ENCODE results near the gene AKR7A3. TPM values are rescaled to one million over a fixed set of nuclear protein-coding genes. Genes with fewer than 3 reads are reported as not detected.
A peak's percentile ranks its signal among the peaks of the same experiment; 100 is the strongest.

AKR7A3 gene
- total RNA-seq, 4 donors from 2014 or later: 77.8 to 167 (median 102) TPM

- in situ Hi-C loops (cut with MboI; ENCODE audit: low pct_ligation_motif_present in 1 of 4, low pct_unique_long_range_greater_than_20kb in 1 of 4, low sequenced_read_pairs in 3 of 4) (no loop called here), intact Hi-C loops (cut with DNase I; ENCODE audit: low total_unique reads) (no loop called here)
- Histone ChIP-seq H3K27me3 (no peaks in the 10 kb centered on the region), H3K4me1 (peaks cover 14 to 35% (median 30%) of the 10 kb centered on the region in 4 donors), H3K9me3 (no peaks in the 10 kb centered on the region), H3K27ac (no peak overlapping the region), H3K4me3 (no peak overlapping the region), H3K36me3 (peaks cover 0 to under 1% (median 0%) of the 10 kb centered on the region in 4 donors)
- TF ChIP-seq EP300 (IDR thresholded peaks at IDR 0.05; ENCODE audit: low read depth) (no peak), POLR2AphosphoS5 (IDR thresholded peaks at IDR 0.05) (no peak), POLR2A (IDR thresholded peaks at IDR 0.05) (no peak), CTCF (IDR thresholded peaks at IDR 0.05) (no peak)
- 73 to 78% methylated on average over 2 to 10 of the region's 10 CpGs for WGBS, 2 donors (ENCODE audit: low coverage in 1 of 2)
- no peak for DNase-seq
These were observed 25.7 kb upstream of the AKR7A3 start for GRCh38 chr1:19313961-19314882.

DNA sequence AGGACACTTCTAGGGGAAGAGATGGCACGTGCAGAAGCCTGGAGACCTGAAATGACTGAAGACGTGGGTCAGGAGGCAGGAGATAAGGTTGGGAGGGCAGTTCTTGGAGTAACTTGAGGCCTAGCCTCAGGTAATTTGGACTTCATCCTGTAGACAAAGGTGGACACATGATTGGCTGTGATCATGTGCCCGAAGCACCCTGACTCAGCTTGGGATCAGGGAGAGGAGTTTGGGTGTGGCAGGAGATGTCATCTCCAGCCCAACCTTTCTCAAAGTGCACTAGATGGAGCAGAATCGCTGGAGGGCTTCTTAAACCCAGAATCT is 25.0 kb upstream of the AKR7A3 start:
- no peak for DNase-seq
- H3K36me3 ChIP-seq: no peaks in the 10 kb centered on the region
- no peak overlapping the region for H3K4me3 ChIP-seq
- WGBS, 2 donors (ENCODE audit: low coverage in 1 of 2): 92 to 93% methylated on average over 2 to 4 of the region's 4 CpGs
- no peak for TF ChIP-seq POLR2AphosphoS5 (IDR thresholded peaks at IDR 0.05)
- no peak for TF ChIP-seq CTCF (IDR thresholded peaks at IDR 0.05)
- in situ Hi-C loops (cut with MboI; ENCODE audit: low pct_ligation_motif_present in 1 of 4, low pct_unique_long_range_greater_than_20kb in 1 of 4, low sequenced_read_pairs in 3 of 4): no loop called here
- H3K27ac ChIP-seq: no peak overlapping the region
- H3K9me3 ChIP-seq: no peaks in the 10 kb centered on the region
- intact Hi-C loops (cut with DNase I; ENCODE audit: low total_unique reads): no loop called here
- no peaks in the 10 kb centered on the region for H3K27me3 ChIP-seq
- H3K4me1 ChIP-seq: peaks cover 14 to 40% (median 36%) of the 10 kb centered on the region in 4 donors

DNA sequence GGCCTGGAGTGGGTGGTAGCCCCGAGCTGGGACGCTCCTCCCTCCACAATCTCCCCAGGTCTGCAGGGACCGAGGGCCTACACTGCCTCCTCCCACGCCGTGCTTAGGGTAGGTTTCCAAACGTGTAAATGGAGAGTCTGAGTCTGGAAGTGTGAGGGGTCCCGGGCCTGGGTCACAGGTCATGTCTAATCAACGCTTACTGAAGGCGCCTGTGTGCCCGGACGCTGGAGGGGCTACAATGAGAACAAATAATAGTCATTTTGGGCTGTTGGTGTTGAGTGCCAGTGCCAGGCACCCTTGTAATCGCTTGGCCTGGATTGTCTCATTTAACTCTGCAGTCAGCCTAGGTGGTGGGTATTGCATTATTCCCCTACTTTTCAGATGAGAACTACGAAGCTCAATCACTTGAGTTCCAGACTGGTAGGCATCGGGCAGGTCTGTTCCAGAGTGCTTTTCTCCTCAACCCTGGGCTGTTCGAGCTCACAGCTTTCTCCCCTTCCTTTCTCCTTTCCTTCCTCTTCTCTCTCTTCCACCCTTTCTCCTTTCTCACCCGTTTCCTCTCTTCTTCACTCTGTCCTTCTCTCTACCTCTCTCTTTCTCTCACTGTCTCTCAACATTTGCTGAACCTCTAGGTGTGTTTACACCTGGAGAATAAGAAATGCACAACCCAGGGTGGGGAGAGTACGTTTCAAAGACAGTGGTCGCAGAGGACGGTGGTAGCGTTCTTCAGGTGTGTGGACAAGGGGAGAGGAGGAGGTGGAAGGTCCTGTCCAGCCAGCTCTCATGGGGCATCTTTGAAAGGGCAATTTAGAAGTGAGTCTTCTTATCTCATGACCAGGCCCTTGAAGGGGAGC is 24.4 kb upstream of the AKR7A3 start:
- TF ChIP-seq POLR2AphosphoS5 (IDR thresholded peaks at IDR 0.05) (no peak), CTCF (IDR thresholded peaks at IDR 0.05) (no peak), POLR2A (IDR thresholded peaks at IDR 0.05) (no peak), EP300 (IDR thresholded peaks at IDR 0.05; ENCODE audit: low read depth) (no peak)
- Histone ChIP-seq H3K4me1 (peaks cover 14 to 46% (median 41%) of the 10 kb centered on the region in 4 donors), H3K27me3 (no peaks in the 10 kb centered on the region), H3K9me3 (no peaks in the 10 kb centered on the region), H3K27ac (peak overlapping the region; percentile 89 to 93 (median 90)), H3K36me3 (no peaks in the 10 kb centered on the region), H3K4me3 (peak overlapping the region; percentile 67 to 89 (median 76))
- WGBS, 2 donors (ENCODE audit: low coverage in 1 of 2): 44 to 74% methylated on average over 5 to 20 of the region's 20 CpGs
- in situ Hi-C loops (cut with MboI; ENCODE audit: low pct_ligation_motif_present in 1 of 4, low pct_unique_long_range_greater_than_20kb in 1 of 4, low sequenced_read_pairs in 3 of 4) (no loop called here), intact Hi-C loops (cut with DNase I; ENCODE audit: low total_unique reads) (no loop called here)
- DNase-seq: no peak
